CD14-positive monocyte (primary cell): Measurements from ENCODE around the gene RAP2C. TPM values are rescaled to one million over a fixed set of nuclear protein-coding genes. Genes with fewer than 3 reads are reported as not detected.

Source experiments
- DNase-seq, 3 donors: peaks; one replicate each; pipeline ENCODE4 v3.0.0-alpha.2; 2011 to 2022
- H2AFZ ChIP-seq: 2 replicates; pipeline ENCODE4 v1.6.0; 2012; ENCODE audit warnings: mild to moderate bottlenecking, low read depth, low read length, inconsistent platforms; ENCODE audit not compliant: insufficient read depth, poor library complexity, severe bottlenecking
- H3K27ac ChIP-seq, 2 donors: 1 replicate in 1 of 2; 2 replicates in 1 of 2; pipeline ENCODE4 v1.5.1; 2012 to 2013; ENCODE audit warnings: low read length in 2 of 2, control low read depth in 1 of 2, inconsistent platforms in 1 of 2, low read depth in 1 of 2, mild to moderate bottlenecking in 1 of 2
- H3K27me3 ChIP-seq, 2 donors: one replicate each; pipeline versions ENCODE4 v1.6.0 to v1.6.1; 2011 to 2013; ENCODE audit warnings: low read length in 2 of 2; ENCODE audit not compliant: control insufficient read depth in 2 of 2, insufficient read depth in 2 of 2
- H3K36me3 ChIP-seq, 2 donors: replicated peaks in 1 of 2; 1 replicate in 1 of 2; 2 replicates in 1 of 2; pipeline versions ENCODE4 v1.5.1 to v1.6.1; 2012 to 2013; ENCODE audit warnings: low read length in 2 of 2, control low read depth in 1 of 2, inconsistent platforms in 1 of 2, mild to moderate bottlenecking in 1 of 2; ENCODE audit not compliant: insufficient read depth in 2 of 2, control insufficient read depth in 1 of 2
- H3K4me1 ChIP-seq, 2 donors: 1 replicate in 1 of 2; 2 replicates in 1 of 2; pipeline versions ENCODE4 v1.5.1 to v1.6.1; 2012 to 2013; ENCODE audit warnings: low read length in 2 of 2, control low read depth in 1 of 2, inconsistent platforms in 1 of 2, mild to moderate bottlenecking in 1 of 2, moderate library complexity in 1 of 2; ENCODE audit not compliant: insufficient read depth in 2 of 2, control insufficient read depth in 1 of 2
- H3K4me2 ChIP-seq: replicated peaks from 2 replicates; pipeline ENCODE3; 2012; ENCODE audit warnings: low read length, moderate library complexity, mild to moderate bottlenecking; ENCODE audit not compliant: poor library complexity, severe bottlenecking; ENCODE audit errors: extremely low read depth
- H3K4me3 ChIP-seq, 3 experiments: fragments of 200-600 bp in 1 of 3; sonication (generic) in 1 of 3; replicated peaks in 1 of 3; 1 replicate in 2 of 3; 2 replicates in 1 of 3; pipeline ENCODE4 v1.5.1; 2011 to 2013; ENCODE audit warnings: low read length in 3 of 3, mild to moderate bottlenecking in 3 of 3, control low read depth in 2 of 3, low read depth in 2 of 3, inconsistent platforms in 1 of 3, moderate library complexity in 1 of 3
- H3K79me2 ChIP-seq: 2 replicates; pipeline ENCODE4 v1.6.0; 2012; ENCODE audit warnings: mild to moderate bottlenecking, control low read depth, inconsistent platforms, low read length, moderate library complexity; ENCODE audit not compliant: insufficient read depth
- H3K9ac ChIP-seq: 2 replicates; pipeline ENCODE4 v1.6.0; 2017; ENCODE audit warnings: low read length, mild to moderate bottlenecking; ENCODE audit not compliant: insufficient read depth, poor library complexity, severe bottlenecking
- H3K9me3 ChIP-seq, 2 donors: replicated peaks in 1 of 2; 1 replicate in 1 of 2; 2 replicates in 1 of 2; pipeline versions ENCODE4 v1.5.1 to v1.6.1; 2012 to 2013; ENCODE audit warnings: low read length in 2 of 2, control low read depth in 1 of 2; ENCODE audit not compliant: control insufficient read depth in 1 of 2, insufficient read depth in 1 of 2
- H4K20me1 ChIP-seq: 2 replicates; pipeline ENCODE4 v1.6.0; 2012; ENCODE audit warnings: mild to moderate bottlenecking, low read length, control low read depth, moderate library complexity; ENCODE audit not compliant: insufficient read depth
- H3K27ac Mint-ChIP-seq, 7 donors: one replicate each; pipeline ENCODE4 v1.8.0; 2020; ENCODE audit warnings: mild to moderate bottlenecking in 7 of 7, mixed read lengths in 7 of 7, moderate library complexity in 6 of 7, inconsistent platforms in 2 of 7
- H3K27me3 Mint-ChIP-seq, 3 donors: one replicate each; pipeline ENCODE4 v1.8.0; 2021 to 2022; ENCODE audit warnings: low read depth in 3 of 3, mild to moderate bottlenecking in 3 of 3, mixed read lengths in 3 of 3, moderate library complexity in 3 of 3, inconsistent platforms in 1 of 3
- H3K36me3 Mint-ChIP-seq, 2 donors: one replicate each; pipeline ENCODE4 v1.8.0; 2020; ENCODE audit warnings: mixed read lengths in 2 of 2, inconsistent platforms in 1 of 2, mild to moderate bottlenecking in 1 of 2
- H3K4me1 Mint-ChIP-seq: one replicate; pipeline ENCODE4 v1.8.0; 2020; ENCODE audit warnings: mild to moderate bottlenecking, mixed read lengths
- H3K4me3 Mint-ChIP-seq, 2 donors: one replicate each; pipeline ENCODE4 v1.8.0; 2020; ENCODE audit warnings: mild to moderate bottlenecking in 2 of 2, mixed read lengths in 2 of 2, moderate library complexity in 1 of 2
- H3K9me3 Mint-ChIP-seq, 7 donors: one replicate each; pipeline ENCODE4 v1.8.0; 2020 to 2022; ENCODE audit warnings: mixed read lengths in 7 of 7, mild to moderate bottlenecking in 6 of 7, moderate library complexity in 6 of 7, inconsistent platforms in 2 of 7
- WGBS: methylation state at CpG from one replicate; pipeline ENCODE4 v1.1.5; 2013; ENCODE audit warnings: missing lambda C conversion rate; ENCODE audit not compliant: insufficient coverage; 5-methylcytosine and 5-hydroxymethylcytosine counted together
- intact Hi-C, 2 donors: fragments of 100-400 bp; cut with micrococcal nuclease; formaldehyde crosslinking; loops; one replicate each; pipeline versions ENCODE4 v1.15.0 to v1.15.1; 2023
- polyA plus RNA-seq, 3 donors: library from polyadenylated mRNA; depleted of rRNA in 1 of 3; unstranded in 2 of 3; stranded (reverse) in 1 of 3; fragments of 300-500 nt in 2 of 3; fragments of >200 nt in 1 of 3; fragmentation: Illumina TruSeq in 2 of 3; gene quantifications; 1 replicate in 2 of 3; 2 replicates in 1 of 3; pipeline ENCODE4 v1.2.3, GENCODE V29; 2012 to 2021
- TF ChIP-seq, protein P1 (sequence below): fragments of 200-600 bp; IDR thresholded peaks from one replicate; pipeline ENCODE4 v1.8.0; 2022; ENCODE audit warnings: antibody characterized with exemption, mild to moderate bottlenecking

Gene RAP2C
- polyA plus RNA-seq, 3 donors = 14.7 to 23.2 (median 18.8) TPM

DNA sequence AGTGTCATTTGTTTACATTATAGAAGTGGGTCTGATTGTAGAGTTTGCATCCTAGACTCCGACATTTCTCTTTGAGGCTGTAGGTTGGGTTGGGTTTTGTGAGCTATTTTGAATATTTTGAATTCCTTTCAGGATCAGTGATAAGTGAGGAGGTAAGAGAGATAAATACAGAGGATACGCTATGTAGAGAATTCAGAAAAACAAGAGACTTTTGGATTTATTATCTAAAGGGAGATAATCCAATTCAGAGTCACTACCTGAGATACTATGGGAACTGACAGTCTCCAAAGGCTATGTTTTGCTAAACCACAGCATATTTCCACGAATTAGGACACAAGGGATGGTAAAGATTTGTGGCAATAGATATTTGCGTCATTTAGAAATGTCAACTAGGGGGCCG, 16.9 kb upstream of the RAP2C start:
- H3K4me1 Mint-ChIP-seq = peaks cover 5% of the 10 kb centered on the region
- H3K36me3 Mint-ChIP-seq = no peaks in the 10 kb centered on the region
- no peak overlapping the region for H3K27ac Mint-ChIP-seq
- WGBS = 100% methylated on average over 1 of the region's 5 CpGs
- no peak overlapping the region for H3K4me3 Mint-ChIP-seq
- Histone ChIP-seq H3K27ac (no peak overlapping the region), H4K20me1 (no peaks in the 10 kb centered on the region), H3K79me2 (no peaks in the 10 kb centered on the region), H3K27me3 (peaks cover 0 to 4% of the 10 kb centered on the region in 2 donors), H3K36me3 (no peaks in the 10 kb centered on the region), H3K9ac (no peak overlapping the region), H3K4me2 (no peak overlapping the region), H3K4me3 (no peak overlapping the region), H2AFZ (no peak overlapping the region), H3K4me1 (no peaks in the 10 kb centered on the region), H3K9me3 (no peaks in the 10 kb centered on the region)
- H3K27me3 Mint-ChIP-seq = peaks cover 0 to 3% (median 2%) of the 10 kb centered on the region in 3 donors
- H3K9me3 Mint-ChIP-seq = peaks cover 0 to 2% (median 0%) of the 10 kb centered on the region in 7 donors
- intact Hi-C loops = no loop called here
- TF ChIP-seq, protein P1, sequence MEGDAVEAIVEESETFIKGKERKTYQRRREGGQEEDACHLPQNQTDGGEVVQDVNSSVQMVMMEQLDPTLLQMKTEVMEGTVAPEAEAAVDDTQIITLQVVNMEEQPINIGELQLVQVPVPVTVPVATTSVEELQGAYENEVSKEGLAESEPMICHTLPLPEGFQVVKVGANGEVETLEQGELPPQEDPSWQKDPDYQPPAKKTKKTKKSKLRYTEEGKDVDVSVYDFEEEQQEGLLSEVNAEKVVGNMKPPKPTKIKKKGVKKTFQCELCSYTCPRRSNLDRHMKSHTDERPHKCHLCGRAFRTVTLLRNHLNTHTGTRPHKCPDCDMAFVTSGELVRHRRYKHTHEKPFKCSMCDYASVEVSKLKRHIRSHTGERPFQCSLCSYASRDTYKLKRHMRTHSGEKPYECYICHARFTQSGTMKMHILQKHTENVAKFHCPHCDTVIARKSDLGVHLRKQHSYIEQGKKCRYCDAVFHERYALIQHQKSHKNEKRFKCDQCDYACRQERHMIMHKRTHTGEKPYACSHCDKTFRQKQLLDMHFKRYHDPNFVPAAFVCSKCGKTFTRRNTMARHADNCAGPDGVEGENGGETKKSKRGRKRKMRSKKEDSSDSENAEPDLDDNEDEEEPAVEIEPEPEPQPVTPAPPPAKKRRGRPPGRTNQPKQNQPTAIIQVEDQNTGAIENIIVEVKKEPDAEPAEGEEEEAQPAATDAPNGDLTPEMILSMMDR = no peak
- no peak for DNase-seq

DNA sequence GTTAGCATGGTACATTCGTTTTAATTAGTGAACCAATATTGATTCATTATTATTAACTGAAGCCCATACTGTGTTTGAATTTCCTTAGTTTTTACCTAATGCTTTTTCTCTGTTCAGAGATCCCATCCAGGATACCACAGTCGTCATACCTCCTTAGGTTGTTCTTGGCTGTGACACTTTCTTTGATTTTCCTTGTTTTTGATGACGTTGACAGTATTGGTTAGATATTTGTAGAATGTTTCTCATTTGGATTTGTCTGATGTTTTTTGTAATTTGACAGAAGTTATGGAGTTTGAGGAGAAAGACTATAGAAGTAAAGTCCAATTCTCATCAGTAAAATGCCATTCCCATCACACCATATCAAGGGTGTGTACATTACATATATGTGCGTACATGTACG, 16.2 kb upstream of the RAP2C start:
- Mint-ChIP-seq H3K36me3 (no peaks in the 10 kb centered on the region), H3K4me1 (peaks cover 5% of the 10 kb centered on the region), H3K27me3 (peaks cover 0 to 3% (median 2%) of the 10 kb centered on the region in 3 donors), H3K4me3 (no peak overlapping the region), H3K9me3 (no peaks in the 10 kb centered on the region), H3K27ac (no peak overlapping the region)
- no peak overlapping the region for H3K9ac ChIP-seq
- H3K4me2 ChIP-seq = no peak overlapping the region
- H4K20me1 ChIP-seq = no peaks in the 10 kb centered on the region
- intact Hi-C loops = no loop called here
- peaks cover 0 to 4% of the 10 kb centered on the region in 2 donors for H3K27me3 ChIP-seq
- H3K4me1 ChIP-seq = no peaks in the 10 kb centered on the region
- TF ChIP-seq, protein P1 = no peak
- no peaks in the 10 kb centered on the region for H3K9me3 ChIP-seq
- H2AFZ ChIP-seq = no peak overlapping the region
- no peaks in the 10 kb centered on the region for H3K79me2 ChIP-seq
- DNase-seq = no peak
- no CpG with 5 or more reads among the region's 5 CpGs for WGBS
- H3K36me3 ChIP-seq = no peaks in the 10 kb centered on the region
- H3K27ac ChIP-seq = no peak overlapping the region
- H3K4me3 ChIP-seq = no peak overlapping the region
